C4-2B (cell line): Measurements from ENCODE around the gene PCDHA10.
"Not testable (repeated sequence)": the region's sequence is repeated elsewhere in the genome, so short reads cannot be mapped to it uniquely, and the experiment has no call there.

Experiments used
- H3K27ac ChIP-seq: fragments of 450-650 bp; 2 replicates; pipeline ENCODE4 v1.5.1; 2017
- ZFX ChIP-seq: fragments of 450-650 bp; IDR thresholded peaks from 2 replicates; pipeline ENCODE4 v1.6.1; 2017
- TF ChIP-seq, protein P1 (sequence below): fragments of 450-650 bp; conservative IDR thresholded peaks from 2 replicates; pipeline ENCODE4 v1.5.1; 2017; ENCODE audit warnings: mild to moderate bottlenecking

PCDHA10 gene

DNA sequence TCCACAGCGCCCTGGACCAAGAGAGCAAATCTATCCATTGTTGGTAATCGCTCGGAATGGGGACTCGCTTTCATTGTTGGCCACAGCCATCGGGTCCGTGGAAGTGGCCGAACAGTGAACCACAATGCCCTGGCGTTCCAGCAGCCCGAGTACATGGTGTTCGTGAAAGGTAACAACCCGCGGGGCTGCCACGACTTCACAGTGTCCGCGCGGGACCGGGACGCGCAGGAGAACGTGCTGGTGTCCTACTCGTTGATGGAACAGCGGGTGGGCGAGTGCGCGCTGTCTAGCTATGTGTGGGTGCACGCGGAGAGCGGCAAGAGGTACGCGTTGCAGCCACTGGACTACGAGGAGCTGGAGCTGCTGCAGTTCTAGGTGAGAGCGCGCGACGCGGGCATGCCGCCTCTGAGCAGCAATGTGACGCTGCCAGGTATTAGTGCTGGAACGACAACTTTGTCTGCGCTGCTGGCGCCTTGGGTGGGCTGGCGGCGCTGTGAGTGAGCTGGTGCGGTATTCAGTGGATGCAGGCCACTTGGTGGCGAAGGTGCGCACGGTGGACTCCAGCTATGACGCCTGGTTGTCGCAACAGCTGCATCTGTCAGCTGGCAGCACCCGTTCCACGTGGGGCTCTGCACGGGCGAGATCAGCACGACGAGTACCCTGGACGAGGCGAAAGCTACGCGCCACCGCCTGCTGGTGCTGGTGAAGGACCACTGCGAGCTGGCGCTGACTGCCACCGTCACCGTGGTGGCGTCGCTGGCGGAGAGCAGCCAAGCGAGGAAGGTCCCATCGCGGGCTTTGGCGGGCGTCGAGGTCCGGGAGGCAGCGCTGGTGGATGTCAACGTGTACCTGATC lies 7.0 kb downstream of the PCDHA10 start:
- TF ChIP-seq ZFX: no peak
- TF ChIP-seq, protein P1, sequence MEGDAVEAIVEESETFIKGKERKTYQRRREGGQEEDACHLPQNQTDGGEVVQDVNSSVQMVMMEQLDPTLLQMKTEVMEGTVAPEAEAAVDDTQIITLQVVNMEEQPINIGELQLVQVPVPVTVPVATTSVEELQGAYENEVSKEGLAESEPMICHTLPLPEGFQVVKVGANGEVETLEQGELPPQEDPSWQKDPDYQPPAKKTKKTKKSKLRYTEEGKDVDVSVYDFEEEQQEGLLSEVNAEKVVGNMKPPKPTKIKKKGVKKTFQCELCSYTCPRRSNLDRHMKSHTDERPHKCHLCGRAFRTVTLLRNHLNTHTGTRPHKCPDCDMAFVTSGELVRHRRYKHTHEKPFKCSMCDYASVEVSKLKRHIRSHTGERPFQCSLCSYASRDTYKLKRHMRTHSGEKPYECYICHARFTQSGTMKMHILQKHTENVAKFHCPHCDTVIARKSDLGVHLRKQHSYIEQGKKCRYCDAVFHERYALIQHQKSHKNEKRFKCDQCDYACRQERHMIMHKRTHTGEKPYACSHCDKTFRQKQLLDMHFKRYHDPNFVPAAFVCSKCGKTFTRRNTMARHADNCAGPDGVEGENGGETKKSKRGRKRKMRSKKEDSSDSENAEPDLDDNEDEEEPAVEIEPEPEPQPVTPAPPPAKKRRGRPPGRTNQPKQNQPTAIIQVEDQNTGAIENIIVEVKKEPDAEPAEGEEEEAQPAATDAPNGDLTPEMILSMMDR: no peak
- H3K27ac ChIP-seq: no peak overlapping the region

DNA sequence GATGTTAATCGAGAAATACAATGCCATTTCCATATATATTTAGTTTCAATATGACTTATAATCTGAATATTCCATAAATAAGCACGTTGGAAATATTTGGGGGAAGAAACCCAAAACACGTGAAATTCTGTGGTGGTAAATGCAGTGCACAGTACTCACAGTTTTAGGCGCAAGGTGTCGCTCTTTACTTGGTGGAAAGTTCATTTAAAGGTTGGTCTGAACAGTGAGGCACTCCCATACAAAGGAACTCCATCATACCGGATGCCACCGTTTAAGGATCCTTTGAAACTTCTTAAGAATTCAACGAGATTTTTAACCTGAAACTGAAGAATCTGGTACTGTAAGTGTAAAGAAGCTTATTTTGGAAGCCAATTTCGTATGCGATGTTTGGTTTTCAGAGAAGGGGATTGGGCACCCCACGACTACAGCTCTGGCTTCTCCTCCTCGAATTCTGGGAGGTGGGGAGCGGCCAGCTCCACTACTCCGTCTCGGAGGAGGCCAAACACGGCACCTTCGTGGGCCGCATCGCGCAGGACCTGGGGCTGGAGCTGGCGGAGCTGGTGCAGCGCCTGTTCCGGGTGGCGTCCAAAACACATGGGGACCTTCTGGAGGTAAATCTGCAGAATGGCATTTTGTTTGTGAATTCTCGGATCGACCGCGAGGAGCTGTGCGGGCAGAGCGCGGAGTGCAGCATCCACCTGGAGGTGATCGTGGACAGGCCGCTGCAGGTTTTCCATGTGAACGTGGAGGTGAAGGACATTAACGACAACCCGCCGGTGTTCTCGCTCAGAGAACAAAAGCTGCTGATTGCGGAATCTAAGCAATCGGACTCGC lies 13.2 kb downstream of the PCDHA10 start, which contains the start of gene PCDHA11:
Gene PCDHA11, plus strand, starts transcription at position 237 of the 834 bp plus-strand sequence. Its CDS starts 147 bp downstream, at position 384.
- TF ChIP-seq ZFX: no peak
- TF ChIP-seq, protein P1: peak; percentile 73
- H3K27ac ChIP-seq: no peak within 1 kb of the TSS

DNA sequence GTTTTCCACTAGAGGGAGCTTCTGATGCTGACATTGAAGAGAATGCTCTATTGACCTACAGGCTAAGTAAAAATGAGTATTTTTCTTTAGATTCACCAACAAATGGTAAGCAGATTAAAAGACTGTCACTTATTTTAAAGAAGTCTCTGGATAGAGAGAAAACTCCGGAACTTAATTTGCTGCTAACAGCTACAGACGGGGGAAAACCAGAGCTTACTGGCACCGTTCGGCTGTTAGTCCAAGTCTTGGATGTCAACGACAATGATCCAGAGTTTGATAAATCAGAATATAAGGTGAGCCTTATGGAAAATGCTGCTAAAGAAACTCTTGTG lies 13.8 kb downstream of the PCDHA10 start:
- H3K27ac ChIP-seq: no peak overlapping the region
- TF ChIP-seq ZFX: no peak
- TF ChIP-seq, protein P1: peak; percentile 33

DNA sequence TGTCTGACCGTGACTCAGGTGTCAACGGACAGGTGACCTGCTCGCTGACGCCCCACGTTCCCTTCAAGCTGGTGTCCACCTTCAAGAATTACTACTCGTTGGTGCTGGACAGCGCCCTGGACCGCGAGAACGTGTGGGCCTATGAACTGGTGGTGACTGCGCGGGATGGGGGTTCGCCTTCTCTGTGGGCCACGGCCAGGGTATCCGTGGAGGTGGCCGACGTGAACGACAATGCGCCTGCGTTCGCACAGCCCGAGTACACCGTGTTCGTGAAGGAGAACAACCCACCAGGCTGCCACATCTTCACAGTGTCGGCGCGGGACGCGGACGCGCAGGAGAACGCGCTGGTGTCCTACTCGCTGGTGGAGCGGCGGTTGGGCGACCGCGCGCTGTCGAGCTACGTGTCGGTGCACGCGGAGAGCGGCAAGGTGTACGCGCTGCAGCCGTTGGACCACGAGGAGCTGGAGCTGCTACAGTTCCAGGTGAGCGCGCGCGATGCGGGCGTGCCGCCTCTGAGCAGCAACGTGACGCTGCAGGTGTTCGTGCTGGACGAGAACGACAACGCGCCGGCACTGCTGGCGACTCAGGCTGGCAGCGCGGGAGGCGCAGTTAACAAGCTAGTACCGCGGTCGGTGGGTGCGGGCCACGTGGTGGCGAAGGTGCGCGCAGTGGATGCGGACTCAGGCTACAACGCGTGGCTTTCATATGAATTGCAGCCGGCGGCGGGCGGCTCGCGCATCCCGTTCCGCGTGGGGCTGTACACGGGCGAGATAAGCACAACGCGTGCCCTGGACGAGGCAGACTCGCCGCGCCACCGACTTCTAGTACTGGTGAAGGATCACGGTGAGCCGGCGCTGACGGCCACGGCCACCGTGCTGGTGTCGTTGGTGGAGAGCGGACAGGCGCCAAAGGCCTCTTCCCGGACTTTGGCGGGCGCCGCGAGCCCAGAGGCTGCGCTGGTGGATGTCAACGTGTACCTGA lies 14.8 kb downstream of the PCDHA10 start:
- H3K27ac ChIP-seq: no peak overlapping the region
- TF ChIP-seq, protein P1: no peak
- TF ChIP-seq ZFX: no peak

DNA sequence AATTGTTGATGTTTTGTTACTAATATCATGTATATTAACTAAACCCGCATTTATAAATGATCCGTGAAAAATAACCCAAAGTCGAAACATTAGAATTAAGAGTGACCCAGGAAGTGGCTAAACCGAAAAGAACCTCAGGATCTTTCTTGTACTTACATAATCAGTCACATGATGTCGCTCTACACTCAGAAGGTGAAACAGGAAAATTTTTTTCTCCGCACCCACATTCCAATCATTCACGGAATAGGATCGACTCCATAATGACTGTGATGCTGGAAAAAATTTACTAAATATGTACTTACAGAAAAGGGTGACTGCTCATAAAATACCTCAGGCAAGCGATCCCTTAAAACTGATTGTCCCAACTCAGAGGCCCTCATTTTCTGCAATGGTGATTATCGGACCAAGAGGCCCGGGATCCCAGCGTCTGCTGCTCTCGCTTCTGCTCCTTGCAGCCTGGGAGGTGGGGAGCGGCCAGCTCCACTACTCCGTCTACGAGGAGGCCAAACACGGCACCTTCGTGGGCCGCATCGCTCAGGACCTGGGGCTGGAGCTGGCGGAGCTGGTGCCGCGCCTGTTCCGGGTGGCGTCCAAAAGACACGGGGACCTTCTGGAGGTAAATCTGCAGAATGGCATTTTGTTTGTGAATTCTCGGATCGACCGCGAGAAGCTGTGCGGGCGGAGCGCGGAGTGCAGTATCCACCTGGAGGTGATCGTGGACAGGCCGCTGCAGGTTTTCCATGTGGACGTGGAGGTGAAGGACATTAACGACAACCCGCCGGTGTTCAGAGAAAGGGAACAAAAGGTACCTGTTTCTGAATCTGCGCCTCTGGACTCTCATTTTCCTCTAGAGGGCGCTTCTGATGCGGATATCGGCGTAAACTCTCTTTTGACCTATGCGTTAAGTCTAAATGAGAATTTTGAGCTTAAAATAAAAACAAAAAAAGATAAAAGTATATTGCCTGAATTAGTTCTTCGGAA lies 19.7 kb downstream of the PCDHA10 start, which contains the start of gene PCDHA12:
Gene PCDHA12, plus strand, starts transcription at position 224 of the 981 bp plus-strand sequence. Its CDS starts 165 bp downstream, at position 389.
- no peak within 1 kb of the TSS for H3K27ac ChIP-seq
- TF ChIP-seq, protein P1: peak; percentile 53
- no peak for TF ChIP-seq ZFX

DNA sequence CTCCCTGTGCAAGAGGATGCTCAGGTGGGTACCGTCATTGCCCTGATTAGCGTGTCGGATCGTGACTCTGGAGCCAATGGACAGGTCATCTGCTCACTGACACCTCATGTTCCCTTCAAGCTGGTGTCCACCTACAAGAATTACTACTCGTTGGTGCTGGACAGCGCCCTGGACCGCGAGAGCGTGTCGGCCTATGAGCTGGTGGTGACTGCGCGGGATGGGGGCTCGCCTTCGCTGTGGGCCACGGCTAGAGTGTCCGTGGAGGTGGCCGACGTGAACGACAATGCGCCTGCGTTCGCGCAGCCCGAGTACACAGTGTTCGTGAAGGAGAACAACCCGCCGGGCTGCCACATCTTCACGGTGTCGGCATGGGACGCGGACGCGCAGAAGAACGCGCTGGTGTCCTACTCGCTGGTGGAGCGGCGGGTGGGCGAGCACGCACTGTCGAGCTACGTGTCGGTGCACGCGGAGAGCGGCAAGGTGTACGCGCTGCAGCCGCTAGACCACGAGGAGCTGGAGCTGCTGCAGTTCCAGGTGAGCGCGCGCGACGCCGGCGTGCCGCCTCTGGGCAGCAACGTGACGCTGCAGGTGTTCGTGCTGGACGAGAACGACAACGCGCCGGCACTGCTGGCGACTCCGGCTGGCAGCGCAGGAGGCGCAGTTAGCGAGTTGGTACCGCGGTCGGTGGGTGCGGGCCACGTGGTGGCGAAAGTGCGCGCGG lies 21.0 kb downstream of the PCDHA10 start:
- not testable (repeated sequence) for H3K27ac ChIP-seq
